ENCODE results near the gene WDTC1.

WDTC1 gene

GRCh38 chr1:27348861-27349783 is 114.7 kb downstream of the WDTC1 start:
- Histone ChIP-seq H3K27me3 (no peaks in the 10 kb centered on the region), H3K36me3 (no peaks in the 10 kb centered on the region), H3K9me3 (no peaks in the 10 kb centered on the region), H3K4me1 (no peaks in the 10 kb centered on the region), H3K4me3 (ENCODE audit: low read depth, low read length) (peak overlapping the region; percentile 48)
- no peak for TF ChIP-seq CTCF (IDR thresholded peaks at IDR 0.05; ENCODE audit: low read depth, low read length)
- peak; percentile 41 for DNase-seq

- DNase-seq, result peak; percentile 72
- H3K4me3 ChIP-seq (ENCODE audit: low read depth, low read length), result peak overlapping the region; percentile 48
Measured at GRCh38 chr1:27349784-27350662, 115.6 kb downstream of the WDTC1 start.

GRCh38 chr1:27350663-27351540 is 116.5 kb downstream of the WDTC1 start:
- no peak for DNase-seq

More at GRCh38 chr1:27349784-27350662, 115.6 kb downstream of the WDTC1 start:
- H3K36me3 ChIP-seq, result no peaks in the 10 kb centered on the region
- no peak for TF ChIP-seq CTCF (IDR thresholded peaks at IDR 0.05; ENCODE audit: low read depth, low read length)
- H3K9me3 ChIP-seq, result no peaks in the 10 kb centered on the region
- no peaks in the 10 kb centered on the region for H3K4me1 ChIP-seq
- no peaks in the 10 kb centered on the region for H3K27me3 ChIP-seq

GRCh38 chr1:27351541-27352107 is 117.2 kb downstream of the WDTC1 start:
- Histone ChIP-seq H3K27me3 (no peaks in the 10 kb centered on the region), H3K36me3 (no peaks in the 10 kb centered on the region), H3K9me3 (no peaks in the 10 kb centered on the region), H3K4me1 (no peaks in the 10 kb centered on the region), H3K4me3 (ENCODE audit: low read depth, low read length) (no peak overlapping the region)
- no peak for DNase-seq
- TF ChIP-seq CTCF (IDR thresholded peaks at IDR 0.05; ENCODE audit: low read depth, low read length), result no peak

More at GRCh38 chr1:27350663-27351540, 116.5 kb downstream of the WDTC1 start:
- Histone ChIP-seq H3K27me3 (no peaks in the 10 kb centered on the region), H3K4me3 (ENCODE audit: low read depth, low read length) (no peak overlapping the region), H3K9me3 (no peaks in the 10 kb centered on the region), H3K36me3 (no peaks in the 10 kb centered on the region), H3K4me1 (no peaks in the 10 kb centered on the region)
- TF ChIP-seq CTCF (IDR thresholded peaks at IDR 0.05; ENCODE audit: low read depth, low read length), result no peak

- no peaks in the 10 kb centered on the region for H3K4me1 ChIP-seq
- no peaks in the 10 kb centered on the region for H3K9me3 ChIP-seq
- no peak for TF ChIP-seq CTCF (IDR thresholded peaks at IDR 0.05; ENCODE audit: low read depth, low read length)
- no peak overlapping the region for H3K4me3 ChIP-seq (ENCODE audit: low read depth, low read length)
- H3K36me3 ChIP-seq, result no peaks in the 10 kb centered on the region
- DNase-seq, result no peak
- H3K27me3 ChIP-seq, result no peaks in the 10 kb centered on the region
Measured at GRCh38 chr1:27353166-27353565, 118.7 kb downstream of the WDTC1 start.

All from BE2C (cell line).